ENCODE results near the gene SYPL1.

Gene SYPL1

GRCh38 chr7:106064771-106065574 is 47.1 kb downstream of the SYPL1 start:
- DNase-seq, result no peak

DNA sequence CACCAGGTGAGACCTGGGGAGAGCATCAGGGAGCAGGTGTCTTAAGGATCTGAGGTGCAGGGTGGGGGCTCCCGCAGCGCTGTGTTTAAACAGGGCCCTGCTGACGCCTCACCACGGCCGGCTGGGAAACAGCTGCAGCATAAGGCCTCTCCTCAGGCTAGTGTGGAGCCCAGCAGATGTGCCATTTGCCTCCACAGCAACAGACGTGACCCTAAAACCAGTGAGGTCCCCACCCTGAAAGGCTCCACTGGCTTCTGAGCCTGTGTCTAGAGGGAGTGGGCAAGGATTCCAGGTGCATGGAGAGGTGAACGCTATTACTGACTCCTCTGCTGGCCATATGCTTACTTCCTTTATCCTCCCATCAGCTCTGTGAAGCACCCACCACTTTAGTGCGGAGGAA is 47.8 kb downstream of the SYPL1 start:
- DNase-seq, result no peak

GRCh38 chr7:106063692-106064091 is 48.4 kb downstream of the SYPL1 start:
- DNase-seq, result no peak

- DNase-seq, result no peak
Observed at GRCh38 chr7:106063024-106063423, 49.1 kb downstream of the SYPL1 start.

- no peak for DNase-seq
Observed at GRCh38 chr7:106062521-106062931, 49.6 kb downstream of the SYPL1 start.

DNA sequence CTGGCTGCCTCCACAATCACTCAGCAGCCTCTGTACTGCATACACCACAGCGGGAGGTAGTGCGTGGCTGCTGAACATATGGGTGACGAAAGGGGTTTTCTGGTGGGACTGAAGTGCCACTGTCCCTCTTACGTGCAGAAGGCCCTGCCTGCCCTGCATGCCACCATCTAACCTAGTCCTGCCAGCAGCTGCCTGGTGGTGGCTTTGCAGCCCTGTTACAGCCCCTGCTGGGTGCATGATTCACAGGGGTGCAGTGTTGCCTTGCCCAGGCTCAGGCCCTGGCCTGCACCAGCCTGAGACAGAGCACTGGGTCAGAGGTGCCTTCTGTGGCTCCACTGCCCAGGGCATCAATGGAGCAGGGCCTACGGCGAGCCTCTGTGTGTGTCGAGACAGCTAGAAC is 50.1 kb downstream of the SYPL1 start:
- no peak for DNase-seq

DNA sequence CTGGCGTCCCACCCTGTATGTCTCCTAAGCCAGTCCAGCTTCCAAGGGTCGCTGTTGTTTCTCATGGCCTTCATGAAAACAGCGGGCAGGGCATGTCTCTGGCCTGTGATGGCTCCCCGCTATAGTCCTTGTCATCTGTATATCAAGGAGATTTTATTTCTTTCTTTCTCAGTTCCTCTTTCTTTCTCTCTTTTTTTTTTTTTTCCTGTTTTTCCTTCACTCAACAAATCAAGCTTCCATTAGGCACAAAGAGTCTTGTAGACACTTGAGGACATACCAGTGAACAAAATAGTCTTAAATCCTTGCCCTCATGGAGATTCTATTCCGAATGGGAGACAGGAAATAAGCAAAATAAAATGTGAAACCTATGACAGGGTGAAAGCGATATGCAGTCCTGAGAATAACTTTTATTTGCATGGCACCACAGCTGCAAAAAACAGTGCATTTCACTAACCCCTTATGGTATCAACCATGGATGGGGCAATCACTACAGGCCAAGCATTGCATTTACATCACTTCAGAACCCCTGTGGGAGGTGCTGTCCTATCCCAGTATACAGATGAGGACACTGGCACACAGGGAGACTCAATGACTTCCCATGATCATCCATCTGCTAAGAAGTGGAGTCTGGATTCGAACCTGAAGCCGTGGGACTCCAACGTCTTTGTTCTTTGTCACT is 50.7 kb downstream of the SYPL1 start:
- no peak for DNase-seq

GRCh38 chr7:106060394-106060920 is 51.7 kb downstream of the SYPL1 start:
- DNase-seq, result no peak

DNA sequence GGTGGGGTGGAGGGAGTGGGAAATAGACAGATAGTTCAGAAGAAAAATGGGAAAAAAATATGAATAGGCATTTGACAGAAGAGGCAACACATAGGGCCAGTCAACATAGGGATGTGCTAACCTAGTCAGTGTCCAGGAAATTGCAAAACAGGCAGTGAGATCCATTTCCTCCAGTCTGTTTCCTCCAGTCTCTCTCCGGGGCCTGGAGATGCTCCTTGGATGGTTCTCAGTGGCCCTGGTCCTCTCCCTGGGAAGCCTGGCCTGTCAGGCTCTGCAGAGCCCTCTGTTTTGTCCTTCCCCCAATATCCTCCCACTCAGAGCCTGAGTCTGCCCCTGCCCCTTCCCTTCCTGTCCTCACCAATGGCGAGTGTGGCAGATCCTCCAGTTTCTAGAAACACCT is 52.6 kb downstream of the SYPL1 start:
- DNase-seq, result no peak

DNA sequence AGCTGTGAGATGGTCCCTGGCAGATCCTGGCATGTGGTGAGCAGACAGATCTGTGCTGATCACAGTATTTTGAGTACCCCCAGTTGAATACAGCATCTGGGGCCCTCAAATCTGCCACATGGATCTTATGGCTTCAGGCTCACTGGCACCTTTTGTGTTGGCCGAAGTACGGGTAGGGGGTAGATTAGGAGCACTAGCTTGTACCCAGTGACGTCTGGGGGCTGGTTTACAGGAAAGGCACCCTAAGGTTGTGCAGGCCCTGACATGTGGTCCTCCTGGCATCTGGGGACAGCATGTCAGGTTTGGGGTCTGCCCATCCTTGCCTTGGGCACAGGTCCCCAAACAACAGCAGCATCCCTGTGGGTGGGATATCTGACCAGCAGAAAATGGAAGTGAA is 53.2 kb downstream of the SYPL1 start:
- no peak for DNase-seq

- no peak for DNase-seq
Observed at GRCh38 chr7:106057962-106058927, 53.9 kb downstream of the SYPL1 start.

DNA sequence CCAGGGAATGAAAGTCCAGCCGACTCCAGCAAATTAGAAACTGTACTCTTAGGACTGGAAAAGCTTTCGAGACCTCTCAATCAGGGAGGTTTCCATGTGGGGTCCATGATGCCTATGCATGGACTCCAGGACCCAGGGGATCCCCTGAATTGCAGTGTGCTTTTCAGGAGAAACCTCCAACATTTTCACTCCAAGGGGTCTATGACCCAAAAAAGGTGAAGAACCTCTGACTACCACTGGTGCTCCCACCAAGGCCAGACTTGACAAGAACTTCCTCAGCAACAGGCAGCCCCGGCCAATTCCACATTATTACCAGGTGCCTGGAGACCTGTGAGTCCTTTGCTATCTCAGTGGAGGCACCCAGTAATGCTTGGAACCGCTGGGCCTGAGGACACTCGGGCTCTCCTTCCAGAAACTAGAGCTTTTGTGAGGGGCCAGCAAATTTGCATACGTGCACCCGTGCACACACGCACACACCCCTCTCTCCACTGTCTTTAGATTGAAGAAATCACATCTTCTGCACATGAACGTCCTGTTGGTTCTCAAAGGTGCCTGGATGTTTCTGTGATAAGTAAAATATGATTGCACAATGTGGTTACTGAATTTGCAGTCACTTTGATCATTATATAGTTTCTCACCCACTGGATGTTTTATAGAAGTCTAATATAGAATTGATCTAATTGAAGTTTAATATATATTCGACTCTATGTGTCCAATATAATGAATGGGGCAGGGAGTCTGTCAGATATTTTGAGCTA is 54.7 kb downstream of the SYPL1 start:
- DNase-seq, result no peak

- DNase-seq, result peak; percentile 54
Observed at GRCh38 chr7:106056513-106057203, 55.5 kb downstream of the SYPL1 start.

DNA sequence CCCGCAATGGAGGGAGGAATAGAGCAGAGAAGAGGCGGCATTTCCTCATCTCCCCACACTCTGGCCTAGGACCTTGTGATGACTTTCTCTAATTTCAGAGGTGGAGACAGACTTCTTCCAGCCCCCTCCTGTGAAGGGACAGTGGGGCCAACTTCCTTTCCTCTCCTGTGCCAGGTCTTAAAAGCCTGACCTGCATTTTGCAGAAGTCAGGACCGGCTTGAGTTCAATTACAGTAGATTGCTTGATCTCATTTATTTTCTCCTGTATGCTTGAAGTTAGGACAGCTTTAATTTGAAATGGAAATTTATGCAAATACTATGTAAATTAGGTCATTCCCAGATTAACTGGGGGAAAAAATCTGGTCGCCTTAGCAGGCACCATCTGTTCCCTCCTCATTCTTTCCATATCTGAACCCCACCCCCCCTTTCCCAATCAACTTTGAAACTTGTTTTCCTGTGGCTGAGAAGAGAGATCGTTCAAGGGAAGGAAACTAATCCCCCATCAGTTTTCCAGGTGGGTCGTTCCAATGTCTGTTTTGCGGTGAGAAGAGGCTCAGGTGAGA is 57.1 kb downstream of the SYPL1 start:
- DNase-seq, result no peak

- DNase-seq, result no peak
Observed at GRCh38 chr7:106054156-106054910, 57.8 kb downstream of the SYPL1 start.

DNA sequence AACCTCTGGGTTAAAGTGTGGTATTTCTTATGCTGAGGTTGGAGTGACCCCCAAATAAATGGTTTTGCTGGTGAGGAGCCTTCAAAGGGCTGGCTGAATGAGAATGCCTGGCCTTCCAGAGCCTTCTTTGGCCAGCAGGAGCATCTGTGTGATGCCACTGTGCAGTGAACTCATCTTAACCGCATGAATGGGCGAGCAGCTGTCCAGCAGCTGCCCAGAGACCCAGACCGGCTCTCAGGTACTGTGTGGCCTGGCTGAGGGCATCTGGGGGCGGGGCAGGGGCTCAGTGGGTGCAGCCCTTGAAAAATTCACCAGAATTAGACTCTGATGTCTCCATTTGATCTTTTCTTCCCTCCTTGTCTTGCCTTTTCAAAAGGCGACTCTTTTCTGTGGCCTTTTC is 59.0 kb downstream of the SYPL1 start:
- DNase-seq, result no peak

DNA sequence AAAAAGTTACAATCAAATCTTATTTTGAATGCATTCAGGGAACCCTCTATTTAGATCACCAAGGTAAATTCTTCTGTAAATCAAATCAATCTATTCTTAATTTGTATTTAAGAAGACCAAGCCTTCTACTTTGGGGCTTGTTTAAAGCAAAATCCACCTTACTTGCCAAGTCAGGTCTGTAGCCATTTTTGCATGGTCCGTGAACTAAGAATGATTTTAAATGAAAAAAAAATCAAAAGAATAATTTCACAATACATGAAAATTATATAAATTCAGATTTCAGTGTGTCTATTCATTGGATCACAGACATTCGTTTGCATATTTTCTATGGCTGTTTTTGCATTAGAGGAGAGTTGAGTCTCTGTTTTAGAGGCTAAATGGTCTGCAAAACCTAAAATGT is 59.4 kb downstream of the SYPL1 start:
- DNase-seq, result no peak

GRCh38 chr7:106050746-106051117 is 61.4 kb downstream of the SYPL1 start:
- DNase-seq, result no peak

DNA sequence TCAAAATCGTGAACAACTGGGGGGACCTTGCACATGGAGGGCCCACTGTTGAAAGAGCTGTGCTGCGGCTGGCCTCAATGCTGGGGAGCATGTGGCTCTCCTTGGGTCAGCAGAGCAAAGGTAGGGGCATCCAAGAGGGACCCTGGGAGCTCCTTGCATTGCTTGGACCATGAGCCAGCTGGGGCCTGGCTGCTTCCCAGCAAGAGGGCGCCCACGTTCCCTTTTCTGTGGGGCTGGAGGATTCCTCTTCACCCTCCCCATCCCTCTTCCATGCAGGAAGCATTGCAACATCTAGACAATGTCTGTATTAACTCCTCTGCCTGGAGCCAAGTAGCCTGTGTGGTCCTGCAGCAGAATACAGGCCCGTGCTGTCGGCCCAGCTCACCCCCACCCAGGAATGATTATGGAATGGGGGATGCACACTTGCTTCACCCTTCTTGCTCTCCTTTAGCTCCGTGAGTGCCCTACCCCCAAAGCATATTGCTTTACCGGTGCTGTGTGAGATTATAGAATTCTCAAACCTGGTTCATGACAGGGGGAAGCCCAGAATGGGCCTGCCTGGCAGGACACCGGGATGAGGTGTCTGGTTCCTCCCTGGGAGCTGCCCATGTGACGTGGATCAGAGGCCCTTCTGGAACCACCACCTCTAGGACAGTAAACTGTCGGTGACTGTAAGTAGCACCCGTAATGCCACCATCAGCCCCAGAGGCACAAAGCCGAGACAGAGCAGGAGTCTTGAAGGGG is 61.9 kb downstream of the SYPL1 start:
- DNase-seq, result no peak

All from activated T-cell treated with anti-CD3 and anti-CD28 coated beads for 4 hours (primary cell).